Measurements from ENCODE around the gene ZNF513.
A peak's percentile ranks its signal among the peaks of the same experiment; 100 is the strongest.

Gene ZNF513

GRCh38 chr2:27378809-27379290 is 1.7 kb downstream of the ZNF513 start:
- Histone ChIP-seq H3K4ac (ENCODE audit: low read depth, low read length) (peak overlapping the region; percentile 7), H2BK120ac (ENCODE audit: insufficient read depth, low read length, poor library complexity) (no peak overlapping the region), H3K4me1 (ENCODE audit: control insufficient read depth in 1 of 2, insufficient read depth in 2 of 2, low read length in 2 of 2) (peaks cover 8% of the 10 kb centered on the region in 2 experiments), H2BK5ac (ENCODE audit: low read depth, low read length, poor library complexity) (no peak overlapping the region), H2AK5ac (ENCODE audit: low read length) (no peak overlapping the region), H4K91ac (ENCODE audit: low read depth, low read length) (no peak overlapping the region), H4K12ac (ENCODE audit: low read depth, low read length) (no peak overlapping the region), H3K14ac (ENCODE audit: low read length) (no peak overlapping the region), H3K4me3 (ENCODE audit: low read depth, low read length) (no peak overlapping the region), H3K23ac (ENCODE audit: low read length) (no peak overlapping the region), H3K36me3 (ENCODE audit: control insufficient read depth in 1 of 2, insufficient read depth in 2 of 2, low read length in 2 of 2) (peaks cover 66 to 72% of the 10 kb centered on the region in 2 experiments), H3K18ac (ENCODE audit: low read length) (no peak overlapping the region), H3K27ac (ENCODE audit: low read depth, low read length) (no peak overlapping the region), H3K9me3 (ENCODE audit: insufficient read depth, low read depth, low read length) (no peaks in the 10 kb centered on the region), H3K4me2 (ENCODE audit: low read length) (peak overlapping the region; percentile 83), H3K79me1 (ENCODE audit: low read length) (peaks cover 12% of the 10 kb centered on the region), H2BK12ac (ENCODE audit: low read length) (no peak overlapping the region), H2AFZ (ENCODE audit: insufficient read depth, low read length, poor library complexity) (no peak overlapping the region), H3K79me2 (ENCODE audit: control insufficient read depth, insufficient read depth, low read length, poor library complexity) (peaks cover 7% of the 10 kb centered on the region), H4K8ac (ENCODE audit: low read depth, low read length) (no peak overlapping the region), H3K27me3 (ENCODE audit: insufficient read depth, low read length) (no peaks in the 10 kb centered on the region), H3K9ac (ENCODE audit: low read length) (no peak overlapping the region)
- no peak for DNase-seq
- no CpG with 5 or more reads among the region's 9 CpGs for WGBS (ENCODE audit: extremely low coverage, insufficient coverage, insufficient read length)

GRCh38 chr2:27378096-27378808 is 2.3 kb downstream of the ZNF513 start:
- no peak overlapping the region for H2BK120ac ChIP-seq (ENCODE audit: insufficient read depth, low read length, poor library complexity)
- no peak overlapping the region for H3K4ac ChIP-seq (ENCODE audit: low read depth, low read length)
- H2AFZ ChIP-seq (ENCODE audit: insufficient read depth, low read length, poor library complexity) = no peak overlapping the region
- no peak overlapping the region for H3K4me2 ChIP-seq (ENCODE audit: low read length)
- no peak overlapping the region for H4K12ac ChIP-seq (ENCODE audit: low read depth, low read length)
- no peak overlapping the region for H3K18ac ChIP-seq (ENCODE audit: low read length)
- H3K14ac ChIP-seq (ENCODE audit: low read length) = no peak overlapping the region
- no peak overlapping the region for H4K8ac ChIP-seq (ENCODE audit: low read depth, low read length)
- H3K23ac ChIP-seq (ENCODE audit: low read length) = no peak overlapping the region
- no peak for DNase-seq
- H3K36me3 ChIP-seq (ENCODE audit: control insufficient read depth in 1 of 2, insufficient read depth in 2 of 2, low read length in 2 of 2) = peaks cover 66 to 70% of the 10 kb centered on the region in 2 experiments
- no peak overlapping the region for H2BK12ac ChIP-seq (ENCODE audit: low read length)
- peaks cover 7% of the 10 kb centered on the region for H3K79me2 ChIP-seq (ENCODE audit: control insufficient read depth, insufficient read depth, low read length, poor library complexity)
- H2AK5ac ChIP-seq (ENCODE audit: low read length) = no peak overlapping the region
- peaks cover 12% of the 10 kb centered on the region for H3K79me1 ChIP-seq (ENCODE audit: low read length)
- H3K4me1 ChIP-seq (ENCODE audit: control insufficient read depth in 1 of 2, insufficient read depth in 2 of 2, low read length in 2 of 2) = peaks cover 8% of the 10 kb centered on the region in 2 experiments
- no peaks in the 10 kb centered on the region for H3K27me3 ChIP-seq (ENCODE audit: insufficient read depth, low read length)
- H3K27ac ChIP-seq (ENCODE audit: low read depth, low read length) = no peak overlapping the region
- H3K9ac ChIP-seq (ENCODE audit: low read length) = no peak overlapping the region
- H3K9me3 ChIP-seq (ENCODE audit: insufficient read depth, low read depth, low read length) = no peaks in the 10 kb centered on the region
- no peak overlapping the region for H3K4me3 ChIP-seq (ENCODE audit: low read depth, low read length)
- no peak overlapping the region for H4K91ac ChIP-seq (ENCODE audit: low read depth, low read length)
- H2BK5ac ChIP-seq (ENCODE audit: low read depth, low read length, poor library complexity) = no peak overlapping the region
- no CpG with 5 or more reads among the region's 29 CpGs for WGBS (ENCODE audit: extremely low coverage, insufficient coverage, insufficient read length)

GRCh38 chr2:27377618-27378095 is 2.9 kb downstream of the ZNF513 start:
- peaks cover 8% of the 10 kb centered on the region in 2 experiments for H3K4me1 ChIP-seq (ENCODE audit: control insufficient read depth in 1 of 2, insufficient read depth in 2 of 2, low read length in 2 of 2)

GRCh38 chr2:27376866-27377617 is 3.5 kb downstream of the ZNF513 start:
- no peaks in the 10 kb centered on the region for H3K27me3 ChIP-seq (ENCODE audit: insufficient read depth, low read length)
- no peak overlapping the region for H2BK5ac ChIP-seq (ENCODE audit: low read depth, low read length, poor library complexity)
- H4K91ac ChIP-seq (ENCODE audit: low read depth, low read length) = no peak overlapping the region
- peaks cover 7% of the 10 kb centered on the region for H3K79me2 ChIP-seq (ENCODE audit: control insufficient read depth, insufficient read depth, low read length, poor library complexity)
- no peak overlapping the region for H3K14ac ChIP-seq (ENCODE audit: low read length)
- H2BK120ac ChIP-seq (ENCODE audit: insufficient read depth, low read length, poor library complexity) = no peak overlapping the region
- peaks cover 12% of the 10 kb centered on the region for H3K79me1 ChIP-seq (ENCODE audit: low read length)
- H3K36me3 ChIP-seq (ENCODE audit: control insufficient read depth in 1 of 2, insufficient read depth in 2 of 2, low read length in 2 of 2) = peaks cover 62 to 70% of the 10 kb centered on the region in 2 experiments
- H3K27ac ChIP-seq (ENCODE audit: low read depth, low read length) = no peak overlapping the region
- DNase-seq = no peak
- no CpG with 5 or more reads among the region's 10 CpGs for WGBS (ENCODE audit: extremely low coverage, insufficient coverage, insufficient read length)
- no peak overlapping the region for H2AFZ ChIP-seq (ENCODE audit: insufficient read depth, low read length, poor library complexity)
- no peak overlapping the region for H3K4me3 ChIP-seq (ENCODE audit: low read depth, low read length)
- no peak overlapping the region for H3K23ac ChIP-seq (ENCODE audit: low read length)
- H3K9ac ChIP-seq (ENCODE audit: low read length) = no peak overlapping the region
- no peak overlapping the region for H2BK12ac ChIP-seq (ENCODE audit: low read length)
- H3K4me1 ChIP-seq (ENCODE audit: control insufficient read depth in 1 of 2, insufficient read depth in 2 of 2, low read length in 2 of 2) = peaks cover 8 to 10% of the 10 kb centered on the region in 2 experiments
- H4K12ac ChIP-seq (ENCODE audit: low read depth, low read length) = no peak overlapping the region
- H3K18ac ChIP-seq (ENCODE audit: low read length) = no peak overlapping the region
- H4K8ac ChIP-seq (ENCODE audit: low read depth, low read length) = no peak overlapping the region
- H3K9me3 ChIP-seq (ENCODE audit: insufficient read depth, low read depth, low read length) = no peaks in the 10 kb centered on the region
- no peak overlapping the region for H3K4me2 ChIP-seq (ENCODE audit: low read length)
- H2AK5ac ChIP-seq (ENCODE audit: low read length) = no peak overlapping the region
- H3K4ac ChIP-seq (ENCODE audit: low read depth, low read length) = no peak overlapping the region

More at GRCh38 chr2:27377618-27378095, 2.9 kb downstream of the ZNF513 start:
- no peak overlapping the region for H3K14ac ChIP-seq (ENCODE audit: low read length)
- H4K8ac ChIP-seq (ENCODE audit: low read depth, low read length) = no peak overlapping the region
- peaks cover 12% of the 10 kb centered on the region for H3K79me1 ChIP-seq (ENCODE audit: low read length)
- H3K4me2 ChIP-seq (ENCODE audit: low read length) = no peak overlapping the region
- no peak overlapping the region for H3K9ac ChIP-seq (ENCODE audit: low read length)
- H3K23ac ChIP-seq (ENCODE audit: low read length) = no peak overlapping the region
- no peak overlapping the region for H2AFZ ChIP-seq (ENCODE audit: insufficient read depth, low read length, poor library complexity)
- no peak overlapping the region for H2AK5ac ChIP-seq (ENCODE audit: low read length)
- peaks cover 65 to 71% of the 10 kb centered on the region in 2 experiments for H3K36me3 ChIP-seq (ENCODE audit: control insufficient read depth in 1 of 2, insufficient read depth in 2 of 2, low read length in 2 of 2)
- no CpG with 5 or more reads among the region's 18 CpGs for WGBS (ENCODE audit: extremely low coverage, insufficient coverage, insufficient read length)
- H3K27me3 ChIP-seq (ENCODE audit: insufficient read depth, low read length) = no peaks in the 10 kb centered on the region
- no peaks in the 10 kb centered on the region for H3K9me3 ChIP-seq (ENCODE audit: insufficient read depth, low read depth, low read length)
- H3K18ac ChIP-seq (ENCODE audit: low read length) = no peak overlapping the region
- peaks cover 7% of the 10 kb centered on the region for H3K79me2 ChIP-seq (ENCODE audit: control insufficient read depth, insufficient read depth, low read length, poor library complexity)
- no peak overlapping the region for H4K91ac ChIP-seq (ENCODE audit: low read depth, low read length)
- H3K4ac ChIP-seq (ENCODE audit: low read depth, low read length) = no peak overlapping the region
- no peak overlapping the region for H3K27ac ChIP-seq (ENCODE audit: low read depth, low read length)
- no peak overlapping the region for H2BK120ac ChIP-seq (ENCODE audit: insufficient read depth, low read length, poor library complexity)
- H3K4me3 ChIP-seq (ENCODE audit: low read depth, low read length) = no peak overlapping the region
- H4K12ac ChIP-seq (ENCODE audit: low read depth, low read length) = no peak overlapping the region
- no peak overlapping the region for H2BK5ac ChIP-seq (ENCODE audit: low read depth, low read length, poor library complexity)
- H2BK12ac ChIP-seq (ENCODE audit: low read length) = no peak overlapping the region
- DNase-seq = no peak
